H7 (cell line): ENCODE measurements around the gene PLSCR1. TPM values are rescaled to one million over a fixed set of nuclear protein-coding genes. Genes with fewer than 3 reads are reported as not detected.

ENCODE experiments used
- DNase-seq: peaks from one replicate; pipeline ENCODE4 v3.0.0; 2012
- H3K27me3 ChIP-seq: 2 replicates; pipeline ENCODE4 v1.6.0; 2011; ENCODE audit warnings: mild to moderate bottlenecking, low read length; ENCODE audit not compliant: control insufficient read depth, insufficient read depth
- H3K36me3 ChIP-seq: replicated peaks from 2 replicates; pipeline ENCODE4 v1.5.1; 2011; ENCODE audit warnings: low read length; ENCODE audit not compliant: control insufficient read depth, insufficient read depth
- H3K4me3 ChIP-seq: 2 replicates; pipeline ENCODE4 v1.5.1; 2011; ENCODE audit warnings: low read depth, mild to moderate bottlenecking, control low read depth, low read length, moderate library complexity; ENCODE audit not compliant: insufficient read depth
- total RNA-seq: library from RNA; depleted of rRNA; stranded (reverse); fragments of >200 nt; shearing (Covaris generic); gene quantifications from 2 replicates; pipeline ENCODE4 v1.2.3, GENCODE V29; 2014

Gene PLSCR1
- total RNA-seq, 1 experiment from 2014 or later, result 75.2 TPM

DNA sequence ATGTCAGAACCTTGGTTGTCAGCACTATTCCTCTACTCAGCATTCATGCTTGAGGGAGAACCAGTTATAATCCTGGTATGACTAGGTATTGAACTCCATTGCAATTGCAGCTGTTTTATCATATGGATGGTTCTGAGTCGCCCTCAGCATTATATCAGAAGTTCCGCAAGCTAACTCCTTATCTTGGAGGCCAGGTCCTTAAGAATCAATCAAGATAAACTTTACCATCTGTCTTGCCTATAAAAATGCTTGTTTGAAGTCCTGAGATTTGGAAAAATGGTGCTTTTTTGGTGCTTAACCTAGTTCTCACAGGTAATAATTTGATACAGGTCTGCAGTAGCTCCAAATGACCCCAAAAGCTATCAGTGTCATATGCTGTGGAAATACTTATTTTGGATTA lies 16.3 kb upstream of the PLSCR1 start:
- Histone ChIP-seq H3K27me3 (no peaks in the 10 kb centered on the region), H3K36me3 (no peaks in the 10 kb centered on the region), H3K4me3 (no peak overlapping the region)
- DNase-seq, result no peak

DNA sequence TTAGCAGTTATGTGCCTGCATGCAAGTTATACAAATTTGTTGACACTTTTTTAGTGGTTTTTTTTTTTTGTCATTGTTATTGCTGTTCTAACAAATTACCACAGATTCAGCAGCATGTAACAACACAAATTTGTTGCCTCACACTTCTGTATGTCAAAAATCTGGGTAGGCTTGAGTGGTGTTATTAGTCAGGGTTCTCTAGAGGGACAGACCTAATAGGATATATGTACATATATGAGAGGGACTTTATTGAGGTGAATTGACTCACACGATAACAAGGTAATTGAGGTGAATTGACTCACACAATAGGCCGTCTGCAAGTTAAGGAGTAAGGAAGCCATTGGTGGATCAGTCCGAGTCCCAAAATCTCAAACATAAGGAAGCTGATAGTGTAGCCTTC lies 15.0 kb upstream of the PLSCR1 start:
- Histone ChIP-seq H3K4me3 (no peak overlapping the region), H3K36me3 (no peaks in the 10 kb centered on the region), H3K27me3 (no peaks in the 10 kb centered on the region)
- no peak for DNase-seq

DNA sequence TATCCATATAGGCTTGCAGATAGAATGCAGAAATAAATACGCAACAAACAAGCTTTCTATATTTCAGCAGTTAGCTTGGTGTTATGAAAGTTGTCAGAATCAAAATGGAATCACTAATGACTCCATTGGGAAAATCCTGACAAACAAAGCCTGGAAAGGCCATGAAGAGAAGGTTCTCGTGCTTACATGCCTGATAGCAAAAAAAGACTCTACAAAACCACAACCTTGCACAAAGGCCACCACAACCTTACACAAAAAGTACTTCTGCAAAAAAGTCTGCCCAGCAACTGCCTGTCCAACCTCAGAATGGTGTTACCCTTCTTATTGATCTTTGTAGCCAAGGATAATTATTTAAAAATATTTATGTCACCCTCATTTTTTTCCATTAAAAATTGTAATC lies 14.4 kb upstream of the PLSCR1 start:
- H3K4me3 ChIP-seq, result no peak overlapping the region
- no peaks in the 10 kb centered on the region for H3K27me3 ChIP-seq
- DNase-seq, result no peak
- no peaks in the 10 kb centered on the region for H3K36me3 ChIP-seq

DNA sequence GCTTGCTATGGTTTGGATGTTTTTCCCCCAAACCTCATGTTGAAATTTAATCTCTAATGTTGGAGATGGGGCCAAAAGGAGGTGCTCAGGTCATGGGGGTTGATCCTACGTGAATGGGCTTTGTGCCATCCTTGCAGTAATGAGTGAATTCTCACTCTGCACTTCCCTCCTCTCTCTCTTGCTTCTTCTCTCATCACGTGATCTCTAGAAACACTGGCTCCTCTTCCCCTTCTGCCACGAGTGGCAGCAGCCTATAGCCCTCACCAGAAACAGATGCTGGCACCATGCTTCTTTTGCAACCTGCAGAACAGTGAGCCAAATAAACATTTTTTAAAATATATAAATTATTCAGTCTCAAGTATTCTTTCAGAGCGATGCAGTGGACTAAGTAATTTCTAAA lies 13.3 kb upstream of the PLSCR1 start:
- no peak for DNase-seq
- no peaks in the 10 kb centered on the region for H3K27me3 ChIP-seq
- no peaks in the 10 kb centered on the region for H3K36me3 ChIP-seq
- no peak overlapping the region for H3K4me3 ChIP-seq

DNA sequence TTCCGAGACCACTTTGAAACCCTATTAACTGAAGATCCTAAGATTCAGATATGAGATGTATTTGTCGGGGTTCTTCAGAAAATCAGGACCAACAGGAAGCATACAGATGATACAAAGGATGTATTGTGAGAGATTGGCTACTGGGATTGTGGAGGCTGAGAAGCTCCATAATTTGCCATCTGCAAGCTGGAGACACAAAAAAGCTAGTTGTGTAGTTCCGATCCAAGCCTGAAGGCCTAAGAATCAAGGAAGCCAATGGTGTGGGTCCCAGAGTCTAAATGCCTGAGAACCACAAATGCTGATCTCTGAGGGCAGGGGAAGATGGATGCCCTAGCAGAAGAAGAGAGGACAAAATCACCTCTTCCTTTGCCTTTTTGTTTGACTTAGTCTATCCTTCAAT lies 10.9 kb upstream of the PLSCR1 start:
- Histone ChIP-seq H3K4me3 (no peak overlapping the region), H3K36me3 (no peaks in the 10 kb centered on the region), H3K27me3 (no peaks in the 10 kb centered on the region)
- no peak for DNase-seq

DNA sequence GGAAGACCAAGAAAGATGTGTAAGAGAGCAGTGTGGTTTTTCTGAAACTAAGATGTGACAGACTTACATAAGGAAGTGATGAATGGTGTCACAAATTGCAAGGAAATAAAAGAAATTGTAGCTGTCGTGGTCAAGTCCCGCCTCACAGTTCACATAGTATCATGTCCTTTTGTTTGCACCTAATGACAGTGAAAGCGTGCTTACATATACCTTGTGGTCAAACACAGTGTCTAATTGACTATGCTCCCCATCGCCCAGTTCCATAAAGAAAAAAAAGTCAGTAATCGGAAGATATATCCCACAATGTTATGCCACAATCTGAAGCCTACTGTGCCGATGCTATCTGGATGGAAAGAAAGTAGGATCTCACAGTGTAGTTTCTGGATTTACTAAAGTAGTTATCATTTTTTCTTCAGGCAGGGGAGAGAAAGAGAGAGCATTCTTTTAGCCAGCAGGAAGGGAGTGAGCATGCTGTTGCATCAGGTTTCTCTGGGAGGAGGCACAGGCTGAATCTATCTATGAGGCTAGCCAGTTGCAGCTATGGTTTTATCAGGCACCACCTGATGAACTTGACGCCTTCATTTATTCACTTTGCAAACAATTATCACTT lies 9.8 kb upstream of the PLSCR1 start:
- DNase-seq, result no peak
- no peak overlapping the region for H3K4me3 ChIP-seq
- no peaks in the 10 kb centered on the region for H3K36me3 ChIP-seq
- no peaks in the 10 kb centered on the region for H3K27me3 ChIP-seq

DNA sequence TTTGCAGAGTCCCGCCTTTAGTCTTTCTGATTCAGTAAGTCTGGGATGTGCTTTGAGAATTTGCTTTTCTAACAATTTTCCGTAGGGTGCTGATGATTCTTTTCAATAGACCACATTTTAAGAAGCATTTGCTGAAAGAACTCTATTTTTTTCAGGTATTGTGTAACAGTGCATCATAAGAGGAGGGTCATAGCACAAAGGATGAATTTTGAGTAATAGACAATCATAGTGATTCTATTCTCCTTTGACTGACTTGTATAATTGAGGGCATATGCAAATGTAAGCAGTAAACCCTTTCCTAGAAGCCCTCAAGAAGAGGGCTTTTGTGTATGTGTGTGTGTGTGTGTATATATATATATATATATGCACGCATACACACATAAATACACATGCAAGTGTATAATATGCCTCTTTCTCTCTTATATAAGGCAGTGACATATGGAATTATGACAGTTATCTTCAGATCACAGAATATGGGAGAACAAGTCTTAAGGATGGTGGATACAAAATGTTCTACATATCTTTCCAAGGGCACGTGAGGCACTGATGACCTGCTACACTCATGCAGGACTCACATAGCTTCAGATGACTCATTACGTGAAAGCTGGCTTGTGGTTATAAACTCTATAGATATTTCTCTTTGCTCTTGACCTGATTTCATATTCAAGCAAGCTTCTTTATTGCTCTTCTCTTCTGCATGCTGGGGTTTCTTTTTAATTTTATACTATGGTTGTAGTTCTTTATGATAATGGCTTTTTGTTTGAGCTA lies 6.5 kb upstream of the PLSCR1 start:
- no peak for DNase-seq
- Histone ChIP-seq H3K36me3 (no peaks in the 10 kb centered on the region), H3K27me3 (no peaks in the 10 kb centered on the region), H3K4me3 (no peak overlapping the region)

DNA sequence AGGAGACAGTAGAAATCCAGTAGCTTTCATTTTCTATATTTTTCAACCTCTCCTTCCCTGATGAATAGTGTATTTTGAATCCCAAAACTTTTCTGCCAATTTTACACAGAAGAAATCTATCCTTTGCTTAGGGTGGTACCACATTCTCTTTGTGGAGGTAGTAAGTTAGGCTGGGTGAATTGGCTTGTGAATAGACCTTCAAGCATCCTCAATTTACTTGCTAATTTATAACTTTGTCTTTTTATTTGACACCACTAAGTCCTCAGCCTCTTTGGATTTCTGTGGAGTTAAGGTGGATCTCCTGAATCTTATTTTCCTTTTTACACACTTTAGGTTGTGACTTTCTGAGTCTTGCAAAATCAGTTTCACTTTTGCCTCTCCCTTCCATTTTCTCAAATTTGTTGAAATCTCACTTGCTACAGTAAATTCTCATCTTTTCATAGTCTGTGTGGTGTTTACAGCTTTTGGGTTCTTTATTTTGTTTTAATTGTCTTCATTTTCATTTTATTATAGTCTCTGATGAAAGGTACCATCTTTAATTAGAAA lies 5.7 kb upstream of the PLSCR1 start:
- Histone ChIP-seq H3K4me3 (no peak overlapping the region), H3K36me3 (no peaks in the 10 kb centered on the region), H3K27me3 (no peaks in the 10 kb centered on the region)
- DNase-seq, result no peak

DNA sequence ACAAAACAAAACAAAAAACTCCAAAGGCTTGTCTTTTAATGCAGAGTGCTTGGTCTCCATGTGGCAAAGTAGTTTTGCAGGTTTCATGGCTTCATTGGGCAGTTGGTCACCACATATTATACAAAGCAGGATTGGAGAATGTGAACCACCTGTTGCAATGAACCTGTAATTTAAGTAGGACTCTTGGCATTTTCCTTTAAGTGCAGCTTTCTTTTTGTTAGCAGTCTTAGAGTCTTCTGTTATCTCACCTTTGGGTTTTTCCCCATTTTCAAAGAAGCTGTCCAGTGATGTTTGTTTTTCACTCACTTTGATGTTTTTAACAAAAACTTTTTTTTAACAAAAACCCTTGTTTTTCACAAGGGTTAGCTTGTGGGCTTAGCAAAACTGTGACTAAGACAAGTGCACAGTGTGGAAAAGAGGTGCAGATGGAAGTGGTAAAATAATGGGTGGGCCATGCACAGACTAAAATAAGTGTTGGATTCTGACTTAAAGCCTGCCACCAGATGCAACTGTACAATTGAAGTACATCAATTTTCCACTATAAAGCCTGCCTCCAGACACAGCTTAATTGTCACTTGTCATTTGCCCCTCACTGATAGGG lies 2.9 kb upstream of the PLSCR1 start:
- no peak overlapping the region for H3K4me3 ChIP-seq
- DNase-seq, result no peak
- H3K36me3 ChIP-seq, result no peaks in the 10 kb centered on the region; the same call in 1 of the 2 replicates
- H3K27me3 ChIP-seq, result no peaks in the 10 kb centered on the region

DNA sequence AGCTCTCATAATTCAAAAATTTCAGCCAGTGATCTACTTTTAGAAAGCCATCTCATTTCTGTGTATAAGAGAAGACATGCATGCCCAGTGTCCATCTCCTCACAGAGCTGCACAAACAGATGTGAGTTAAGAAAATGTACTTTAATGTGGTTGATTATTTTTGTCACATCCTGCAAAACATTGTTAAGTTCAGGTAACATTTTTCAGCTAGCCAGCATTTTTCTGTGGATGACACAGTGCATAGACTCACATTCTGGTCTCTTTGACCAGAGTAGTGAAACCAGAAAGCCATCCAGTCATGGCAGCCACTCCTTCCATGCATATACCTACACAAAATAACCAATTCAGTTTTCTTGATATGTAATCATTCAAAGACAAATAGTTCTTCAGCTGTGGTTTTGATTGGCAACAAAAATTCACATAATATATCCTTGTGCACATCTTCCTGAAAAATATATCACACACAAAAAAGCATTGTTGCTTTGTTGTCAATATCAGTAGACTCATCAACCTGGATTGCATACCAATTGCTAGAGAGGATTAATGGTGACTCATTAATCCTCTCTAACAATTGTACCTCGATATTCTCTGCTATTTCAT lies 2.1 kb upstream of the PLSCR1 start:
- no peak overlapping the region for H3K4me3 ChIP-seq
- no peaks in the 10 kb centered on the region; the same call in 1 of the 2 replicates for H3K36me3 ChIP-seq
- H3K27me3 ChIP-seq, result no peaks in the 10 kb centered on the region
- DNase-seq, result no peak

DNA sequence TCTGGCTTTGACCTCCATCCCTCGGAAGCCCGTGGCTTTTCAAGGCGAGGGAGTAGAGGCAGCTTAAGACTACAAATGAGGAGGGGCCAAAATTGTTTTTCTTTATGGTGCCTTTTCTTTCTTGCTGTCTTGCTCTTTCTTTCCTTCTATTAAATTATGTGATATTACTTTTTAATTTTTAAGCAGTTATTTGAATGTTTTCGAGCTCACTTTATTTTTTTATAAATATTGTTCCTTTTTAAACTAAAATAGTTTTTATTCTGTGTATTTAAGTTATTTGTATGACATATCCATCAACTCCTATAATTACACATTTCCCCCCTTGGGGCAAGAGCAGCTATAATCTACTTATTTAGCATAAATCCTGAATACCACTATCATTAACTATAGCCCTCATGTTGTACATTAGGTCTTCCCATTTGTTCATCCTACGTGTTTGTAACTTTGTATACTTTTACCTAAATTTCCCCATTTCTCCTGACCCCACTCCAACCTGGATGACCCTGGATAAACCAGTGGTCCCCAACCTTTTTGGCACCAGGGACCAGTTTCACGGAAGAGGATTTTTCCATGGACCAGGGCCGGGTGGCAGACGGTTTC lies 622 bp upstream of the PLSCR1 start:
- Histone ChIP-seq H3K36me3 (no peaks in the 10 kb centered on the region; the same call in 1 of the 2 replicates), H3K27me3 (no peaks in the 10 kb centered on the region), H3K4me3 (peak overlapping the region; percentile 83)
- no peak for DNase-seq

DNA sequence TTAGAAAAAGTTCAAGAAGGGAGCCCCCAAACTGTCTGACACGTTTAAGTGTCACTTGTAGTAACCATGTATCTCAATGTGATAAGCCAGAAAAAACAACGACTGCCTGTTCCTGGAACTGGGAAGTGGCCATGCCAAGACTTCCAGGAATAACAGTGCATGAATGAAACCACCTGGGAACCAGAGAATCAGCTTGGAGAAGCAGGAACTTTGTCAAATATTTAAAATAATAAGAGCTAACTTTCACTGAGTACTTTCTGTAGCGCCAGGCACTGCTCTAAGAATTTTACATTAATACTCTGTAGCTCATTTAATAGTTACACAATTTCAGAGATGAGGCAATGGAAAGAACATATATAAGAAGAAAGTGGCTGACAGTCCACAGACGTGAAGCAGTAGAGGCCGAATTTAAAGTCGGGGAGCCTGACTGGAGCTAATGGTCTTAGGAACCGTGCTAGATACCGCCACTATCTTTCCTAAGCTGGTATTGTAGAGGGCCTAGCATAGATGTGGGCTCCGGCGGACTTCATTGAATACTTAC lies 876 bp downstream of the PLSCR1 start:
- Histone ChIP-seq H3K4me3 (peak overlapping the region; percentile 83), H3K27me3 (no peaks in the 10 kb centered on the region), H3K36me3 (peaks cover 3% of the 10 kb centered on the region)
- no peak for DNase-seq

DNA sequence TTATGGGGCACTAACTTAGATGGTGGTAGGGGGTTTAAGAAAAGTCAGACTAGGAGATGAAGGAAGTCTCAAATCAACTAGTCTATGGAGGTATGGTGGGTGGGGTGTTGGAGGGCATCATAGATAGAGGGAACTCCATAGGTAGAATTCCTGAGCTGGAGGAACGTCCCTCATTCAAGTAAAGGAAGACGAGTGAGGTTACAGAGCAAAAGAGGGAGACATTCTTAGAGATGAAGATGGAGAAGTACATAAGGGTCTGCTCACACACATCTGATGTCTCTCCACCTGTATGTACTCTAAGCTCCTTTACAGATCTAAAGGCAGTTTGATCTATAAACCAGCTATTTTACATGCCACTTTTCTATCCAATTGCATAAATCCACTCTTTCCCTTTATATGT lies 1.4 kb downstream of the PLSCR1 start:
- H3K4me3 ChIP-seq, result peak overlapping the region; percentile 83; the same call in 1 of the 2 replicates

DNA sequence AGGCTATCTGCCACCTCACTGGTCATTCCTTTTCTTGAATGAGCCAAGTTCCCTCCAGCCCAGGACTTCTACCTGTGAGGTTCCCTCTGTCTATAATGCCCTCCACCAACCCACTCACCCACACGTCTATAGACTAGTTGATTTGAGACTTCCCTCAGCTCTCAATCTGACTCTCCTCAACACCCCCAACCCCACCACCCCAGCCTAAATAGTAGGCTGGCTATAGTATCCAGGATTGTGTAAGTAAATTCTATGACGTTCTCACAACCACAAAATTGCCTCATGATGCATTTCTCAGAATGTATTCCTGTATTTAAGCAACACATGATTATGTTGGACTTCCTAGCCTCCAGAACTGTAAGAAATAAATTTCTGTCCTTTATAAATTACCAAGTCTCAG lies 2.2 kb downstream of the PLSCR1 start:
- H3K36me3 ChIP-seq, result peaks cover 3% of the 10 kb centered on the region
- H3K4me3 ChIP-seq, result no peak overlapping the region
- no peaks in the 10 kb centered on the region for H3K27me3 ChIP-seq
- DNase-seq, result no peak

More for the DNA sequence above, 1.4 kb downstream of the PLSCR1 start:
- no peaks in the 10 kb centered on the region for H3K27me3 ChIP-seq
- no peak for DNase-seq
- H3K36me3 ChIP-seq, result peaks cover 3% of the 10 kb centered on the region
